GM12801 (cell line): ENCODE results near the gene SFT2D1.

Source experiments
- TF ChIP-seq, protein P1 (sequence below): IDR thresholded peaks from one replicate; pipeline ENCODE4 v1.5.1; 2011; ENCODE audit warnings: control low read depth; ENCODE audit not compliant: insufficient read length; ENCODE audit errors: extremely low read depth

Gene SFT2D1

DNA sequence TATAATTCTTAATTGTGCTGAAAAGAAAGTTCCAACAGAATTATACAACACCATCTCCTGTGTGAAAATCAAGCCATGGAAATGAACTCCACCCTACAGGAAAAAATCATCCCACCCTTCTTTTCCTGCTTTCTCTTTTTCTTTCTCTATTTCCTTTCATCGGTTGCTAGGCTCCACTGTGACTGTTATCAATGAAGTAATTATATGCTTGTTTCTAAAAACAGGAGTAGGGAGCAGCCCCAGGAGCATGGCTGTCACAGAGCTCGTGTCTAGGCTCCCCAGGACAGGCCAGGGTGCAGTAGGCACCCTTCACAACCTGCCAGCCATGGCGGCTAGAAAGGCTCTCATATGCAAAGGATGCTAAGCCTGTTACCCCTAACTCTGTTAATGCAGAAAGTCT is 27.4 kb upstream of the SFT2D1 start:
- TF ChIP-seq, protein P1, sequence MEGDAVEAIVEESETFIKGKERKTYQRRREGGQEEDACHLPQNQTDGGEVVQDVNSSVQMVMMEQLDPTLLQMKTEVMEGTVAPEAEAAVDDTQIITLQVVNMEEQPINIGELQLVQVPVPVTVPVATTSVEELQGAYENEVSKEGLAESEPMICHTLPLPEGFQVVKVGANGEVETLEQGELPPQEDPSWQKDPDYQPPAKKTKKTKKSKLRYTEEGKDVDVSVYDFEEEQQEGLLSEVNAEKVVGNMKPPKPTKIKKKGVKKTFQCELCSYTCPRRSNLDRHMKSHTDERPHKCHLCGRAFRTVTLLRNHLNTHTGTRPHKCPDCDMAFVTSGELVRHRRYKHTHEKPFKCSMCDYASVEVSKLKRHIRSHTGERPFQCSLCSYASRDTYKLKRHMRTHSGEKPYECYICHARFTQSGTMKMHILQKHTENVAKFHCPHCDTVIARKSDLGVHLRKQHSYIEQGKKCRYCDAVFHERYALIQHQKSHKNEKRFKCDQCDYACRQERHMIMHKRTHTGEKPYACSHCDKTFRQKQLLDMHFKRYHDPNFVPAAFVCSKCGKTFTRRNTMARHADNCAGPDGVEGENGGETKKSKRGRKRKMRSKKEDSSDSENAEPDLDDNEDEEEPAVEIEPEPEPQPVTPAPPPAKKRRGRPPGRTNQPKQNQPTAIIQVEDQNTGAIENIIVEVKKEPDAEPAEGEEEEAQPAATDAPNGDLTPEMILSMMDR, result no peak

DNA sequence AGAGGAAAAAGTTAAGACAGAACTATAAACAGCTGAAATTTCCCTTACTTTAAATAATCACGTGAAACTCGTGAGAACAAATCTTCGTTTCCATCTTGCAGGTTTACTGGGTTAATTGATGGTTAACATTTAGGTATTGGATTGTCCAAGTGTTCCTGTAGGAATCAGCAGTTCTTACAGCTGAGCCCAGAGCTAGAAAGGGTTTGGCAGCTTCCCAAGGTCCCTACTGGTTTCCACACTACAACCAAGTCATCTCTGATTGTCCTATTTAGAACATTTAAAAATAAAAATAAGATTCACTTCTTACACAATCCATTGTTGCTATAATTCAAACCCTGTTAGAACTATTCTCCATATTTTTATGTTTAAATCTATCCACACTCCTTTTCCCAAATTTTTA is 24.6 kb upstream of the SFT2D1 start:
- TF ChIP-seq, protein P1, result no peak

DNA sequence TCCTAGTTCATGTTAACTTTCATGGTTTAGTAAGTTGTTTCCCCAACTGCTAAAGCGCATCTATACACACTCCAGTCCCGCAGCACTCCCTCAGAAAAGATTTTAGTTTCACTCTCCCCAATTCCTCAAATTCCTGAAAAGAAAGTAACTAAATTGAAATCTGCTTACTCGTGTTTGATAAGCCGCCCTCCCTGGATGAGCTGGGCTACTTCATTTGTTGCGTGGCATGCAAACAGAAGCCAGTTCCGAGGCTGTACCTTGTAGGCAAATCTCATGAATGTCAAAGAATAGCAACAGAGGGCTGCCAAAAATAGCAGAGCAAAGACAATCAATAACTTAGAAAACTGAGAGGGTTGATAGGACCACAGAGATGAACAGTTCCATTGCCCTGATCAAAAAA is 23.5 kb upstream of the SFT2D1 start:
- TF ChIP-seq, protein P1, result no peak

DNA sequence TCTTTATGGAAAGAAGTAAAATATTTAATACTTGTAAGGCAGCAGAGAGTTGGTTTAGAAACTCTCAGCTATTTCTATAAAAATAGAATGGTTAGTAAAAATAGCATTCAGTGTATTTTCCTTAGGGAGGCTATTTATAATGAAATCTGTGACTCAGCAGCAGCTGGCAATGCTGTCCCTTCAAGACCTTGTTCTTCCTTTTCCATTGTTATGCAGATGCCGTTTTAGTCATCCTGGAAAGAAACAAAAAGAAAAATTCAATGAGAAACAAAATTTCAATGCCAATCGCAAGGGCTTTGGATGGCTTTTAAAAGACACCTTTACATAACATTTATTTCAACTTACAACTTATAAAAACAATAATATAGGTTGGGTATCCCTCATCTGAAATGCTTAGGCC is 22.9 kb upstream of the SFT2D1 start:
- TF ChIP-seq, protein P1, result no peak

DNA sequence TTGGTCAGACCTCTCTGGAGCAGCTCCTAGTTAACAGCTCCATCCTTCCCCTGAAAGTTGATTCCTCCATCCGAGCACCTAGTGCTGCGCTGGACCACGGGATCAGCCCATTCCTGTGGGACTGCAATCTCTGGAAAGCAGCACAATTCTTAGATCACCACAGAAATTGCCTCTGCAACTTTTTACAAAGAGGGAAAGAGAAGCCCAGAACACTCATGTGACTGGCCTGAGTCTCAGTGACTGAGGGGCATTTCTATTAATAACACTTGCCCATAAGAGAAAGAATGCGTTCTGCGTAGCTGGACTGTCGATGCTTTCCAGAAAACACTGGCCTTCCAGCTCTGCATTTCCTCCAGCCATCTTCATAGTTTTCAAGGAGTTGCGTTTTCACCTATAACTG is 22.1 kb upstream of the SFT2D1 start:
- TF ChIP-seq, protein P1, result no peak

DNA sequence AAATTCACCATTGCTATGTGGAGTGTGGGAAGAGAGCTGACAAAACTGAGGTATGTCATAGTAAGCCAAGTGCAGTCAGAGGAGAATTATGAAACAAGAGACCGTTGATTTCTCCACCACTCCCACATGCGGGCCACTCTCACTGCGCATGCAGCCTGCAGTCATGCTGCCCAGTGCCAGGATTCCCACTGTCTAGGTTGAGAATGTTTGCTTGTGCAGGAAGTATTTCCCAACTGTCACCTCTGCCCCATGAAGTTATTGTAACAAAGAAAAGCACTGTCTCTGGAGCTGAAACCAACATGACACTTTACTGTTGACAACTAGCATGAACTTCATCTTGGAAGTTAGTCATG is 18.7 kb upstream of the SFT2D1 start:
- TF ChIP-seq, protein P1, result no peak

DNA sequence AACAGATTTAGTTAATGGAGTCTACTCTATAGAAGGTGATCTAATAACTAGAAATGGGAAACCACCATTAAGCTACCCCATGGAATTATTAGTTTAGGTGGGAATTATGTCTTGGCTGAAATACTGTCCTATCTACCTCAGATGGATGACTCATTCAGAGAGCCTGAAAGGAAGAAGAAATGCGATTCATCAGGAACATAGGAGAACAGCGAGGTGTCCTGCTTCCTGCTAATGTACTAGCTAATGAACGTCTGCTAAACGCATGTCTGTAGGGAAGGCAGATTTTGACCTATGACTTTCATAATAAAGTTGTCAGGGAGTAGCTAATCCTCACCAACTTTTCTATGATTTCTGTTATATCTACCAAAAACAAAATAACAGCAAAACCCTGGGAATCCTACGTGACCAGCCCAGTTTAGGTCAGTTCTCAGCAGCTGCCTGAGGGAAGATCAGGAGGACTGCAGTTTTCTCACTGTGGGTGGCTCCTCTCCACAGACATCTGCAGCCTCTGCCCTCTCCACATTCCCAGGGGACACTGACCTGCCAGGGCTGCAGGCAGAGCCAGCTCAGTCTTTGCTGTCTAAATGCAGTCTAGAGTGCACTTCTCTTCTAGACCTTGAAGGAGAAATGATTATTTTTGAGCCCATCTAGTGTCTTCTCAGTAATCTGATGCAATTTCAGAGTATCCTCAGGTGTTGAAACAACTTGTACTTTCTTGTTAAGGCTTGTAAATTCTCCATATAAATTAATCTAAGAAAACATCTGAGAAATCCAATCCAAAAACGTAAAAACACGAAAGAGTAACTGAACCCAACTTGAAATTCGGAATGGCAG is 18.1 kb upstream of the SFT2D1 start:
- TF ChIP-seq, protein P1, result no peak
